ENCODE measurements around the gene CCDC141. TPM values are rescaled to one million over a fixed set of nuclear protein-coding genes. Genes with fewer than 3 reads are reported as not detected.

The CCDC141 gene
- total RNA-seq, 1 donor from 2014 or later = 1.2 TPM

DNA sequence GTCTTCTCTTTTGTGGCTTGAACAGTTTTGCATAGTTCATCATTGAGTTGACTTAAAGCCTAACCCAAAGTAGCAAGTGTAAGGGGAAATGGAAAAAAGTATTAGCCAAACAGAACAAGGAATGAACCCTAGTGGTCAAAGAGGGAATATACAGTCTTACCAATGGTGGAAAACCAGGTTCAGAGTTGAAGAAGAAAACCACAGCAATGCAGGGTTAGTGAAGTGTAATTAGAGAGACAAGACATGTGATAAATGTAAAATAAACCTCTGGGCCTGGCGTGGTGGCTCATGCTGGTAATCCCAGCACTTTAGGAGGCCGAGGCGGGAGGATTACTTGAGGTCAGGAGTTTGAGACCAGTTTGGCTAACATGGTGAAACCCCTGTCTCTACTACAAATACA, 245.1 kb downstream of the CCDC141 start:
- Mint-ChIP-seq H3K4me1 (no peaks in the 10 kb centered on the region), H3K27me3 (ENCODE audit: low read depth) (peaks cover 6% of the 10 kb centered on the region), H3K9me3 (no peaks in the 10 kb centered on the region), H3K27ac (no peak overlapping the region), H3K4me3 (no peak overlapping the region), H3K36me3 (no peaks in the 10 kb centered on the region)
- no peak for DNase-seq (ENCODE audit: low spot score in 2 of 2, unreplicated experiment in 2 of 2)
- TF ChIP-seq, protein P1, sequence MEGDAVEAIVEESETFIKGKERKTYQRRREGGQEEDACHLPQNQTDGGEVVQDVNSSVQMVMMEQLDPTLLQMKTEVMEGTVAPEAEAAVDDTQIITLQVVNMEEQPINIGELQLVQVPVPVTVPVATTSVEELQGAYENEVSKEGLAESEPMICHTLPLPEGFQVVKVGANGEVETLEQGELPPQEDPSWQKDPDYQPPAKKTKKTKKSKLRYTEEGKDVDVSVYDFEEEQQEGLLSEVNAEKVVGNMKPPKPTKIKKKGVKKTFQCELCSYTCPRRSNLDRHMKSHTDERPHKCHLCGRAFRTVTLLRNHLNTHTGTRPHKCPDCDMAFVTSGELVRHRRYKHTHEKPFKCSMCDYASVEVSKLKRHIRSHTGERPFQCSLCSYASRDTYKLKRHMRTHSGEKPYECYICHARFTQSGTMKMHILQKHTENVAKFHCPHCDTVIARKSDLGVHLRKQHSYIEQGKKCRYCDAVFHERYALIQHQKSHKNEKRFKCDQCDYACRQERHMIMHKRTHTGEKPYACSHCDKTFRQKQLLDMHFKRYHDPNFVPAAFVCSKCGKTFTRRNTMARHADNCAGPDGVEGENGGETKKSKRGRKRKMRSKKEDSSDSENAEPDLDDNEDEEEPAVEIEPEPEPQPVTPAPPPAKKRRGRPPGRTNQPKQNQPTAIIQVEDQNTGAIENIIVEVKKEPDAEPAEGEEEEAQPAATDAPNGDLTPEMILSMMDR (IDR thresholded peaks at IDR 0.05; ENCODE audit: unreplicated experiment) = peak; percentile 78

DNA sequence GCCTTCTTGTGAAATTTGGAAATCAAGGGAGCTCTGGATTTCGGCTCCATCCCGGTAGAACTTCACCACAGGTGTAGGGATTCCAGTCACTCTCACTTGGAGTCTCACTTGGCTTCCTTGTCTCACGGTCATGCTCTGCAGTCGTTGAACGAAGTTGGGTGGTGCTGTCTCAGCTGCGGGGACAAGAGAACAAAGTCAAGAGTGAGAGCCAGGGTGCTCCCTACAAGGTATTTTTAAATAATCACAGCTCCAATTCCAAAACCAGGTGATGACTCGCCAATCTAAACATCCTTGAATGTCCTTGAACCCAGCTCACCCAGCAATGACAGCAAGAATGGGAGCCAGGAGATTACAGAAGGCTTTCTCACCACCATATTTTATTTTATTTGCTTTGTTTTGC, 249.4 kb downstream of the CCDC141 start:
- DNase-seq (ENCODE audit: low spot score in 2 of 2, unreplicated experiment in 2 of 2) = no peak
- H3K4me1 Mint-ChIP-seq = no peaks in the 10 kb centered on the region
- peaks cover 1% of the 10 kb centered on the region for H3K36me3 Mint-ChIP-seq
- no peak overlapping the region for H3K4me3 Mint-ChIP-seq
- H3K27me3 Mint-ChIP-seq (ENCODE audit: low read depth) = peaks cover 13% of the 10 kb centered on the region
- H3K9me3 Mint-ChIP-seq = peaks cover 4% of the 10 kb centered on the region
- TF ChIP-seq, protein P1 (IDR thresholded peaks at IDR 0.05; ENCODE audit: unreplicated experiment) = no peak
- no peak overlapping the region for H3K27ac Mint-ChIP-seq

DNA sequence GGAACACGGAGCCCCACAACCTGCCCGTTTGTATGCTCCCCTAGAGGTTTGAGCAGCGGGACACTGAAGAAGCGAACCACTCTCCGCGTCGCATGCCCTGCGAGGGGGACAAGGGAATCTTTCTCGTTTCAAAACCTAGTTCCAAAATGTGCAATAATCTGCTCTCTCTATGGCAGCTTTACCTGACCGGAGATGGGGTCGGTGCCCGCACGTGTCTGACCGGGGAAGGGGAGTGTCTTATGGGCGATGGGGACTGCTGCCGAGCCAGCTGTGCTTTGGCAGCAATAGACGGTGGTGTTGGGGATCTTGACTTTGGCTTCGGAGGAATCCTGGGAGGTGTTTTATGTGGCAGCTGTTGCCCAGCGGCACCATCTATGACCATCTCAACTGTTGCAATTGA, 250.6 kb downstream of the CCDC141 start:
- H3K36me3 Mint-ChIP-seq = peaks cover 1% of the 10 kb centered on the region
- TF ChIP-seq, protein P1 (IDR thresholded peaks at IDR 0.05; ENCODE audit: unreplicated experiment) = no peak
- no peak for DNase-seq (ENCODE audit: low spot score in 2 of 2, unreplicated experiment in 2 of 2)
- no peak overlapping the region for H3K4me3 Mint-ChIP-seq
- peaks cover 15% of the 10 kb centered on the region for H3K27me3 Mint-ChIP-seq (ENCODE audit: low read depth)
- no peaks in the 10 kb centered on the region for H3K4me1 Mint-ChIP-seq
- no peak overlapping the region for H3K27ac Mint-ChIP-seq
- H3K9me3 Mint-ChIP-seq = peaks cover 4% of the 10 kb centered on the region

DNA sequence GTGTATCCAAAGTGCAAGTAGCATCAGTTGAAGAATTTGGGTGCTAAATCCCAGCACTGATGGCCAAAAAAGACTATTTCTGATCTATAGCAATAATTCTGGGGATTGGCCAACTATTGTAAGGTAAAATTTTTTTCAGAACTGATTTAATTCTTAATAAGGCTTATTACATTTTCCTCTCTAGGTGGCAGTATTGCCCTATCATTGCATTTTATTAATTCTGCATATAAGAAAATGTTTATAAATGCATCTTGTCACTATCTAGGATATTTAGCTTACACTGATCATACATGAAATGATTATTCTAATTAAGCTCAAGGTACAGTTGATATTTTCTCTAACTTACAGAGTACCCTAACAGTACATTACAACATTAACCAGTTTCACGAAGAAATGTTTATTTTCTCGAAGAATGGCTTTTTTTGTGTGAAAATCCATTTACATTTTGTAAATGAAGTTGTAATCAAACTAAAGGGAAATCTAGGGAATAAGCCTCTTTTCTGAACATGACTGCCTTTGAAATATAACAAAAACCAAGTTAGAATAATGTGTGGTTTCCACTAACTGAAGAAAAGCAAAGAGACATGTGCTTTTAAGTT, 253.8 kb downstream of the CCDC141 start:
- Mint-ChIP-seq H3K27ac (no peak overlapping the region), H3K9me3 (peaks cover 4% of the 10 kb centered on the region), H3K27me3 (ENCODE audit: low read depth) (peaks cover 24% of the 10 kb centered on the region), H3K36me3 (peaks cover 1% of the 10 kb centered on the region), H3K4me3 (no peak overlapping the region), H3K4me1 (no peaks in the 10 kb centered on the region)
- TF ChIP-seq, protein P1 (IDR thresholded peaks at IDR 0.05; ENCODE audit: unreplicated experiment) = peak; percentile 67
- DNase-seq (ENCODE audit: low spot score in 2 of 2, unreplicated experiment in 2 of 2) = no peak

DNA sequence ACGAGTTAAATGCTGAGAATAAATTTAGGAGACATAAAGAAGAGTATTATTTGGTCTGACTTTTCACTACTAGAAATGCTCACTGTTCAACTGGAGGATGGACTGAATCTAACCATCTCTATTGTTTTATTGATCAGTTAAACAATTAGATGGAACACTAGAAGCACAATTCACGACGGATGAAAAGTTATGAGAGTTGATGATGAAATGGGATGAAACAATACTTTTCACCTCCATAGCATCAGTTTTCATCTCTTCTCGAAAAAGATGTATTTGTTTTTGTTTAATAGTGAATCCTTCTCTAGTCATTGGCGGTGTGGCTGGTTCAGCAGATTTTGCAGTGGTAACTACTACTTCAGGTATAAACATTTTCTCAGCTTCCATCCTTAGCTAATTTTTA, 262.0 kb downstream of the CCDC141 start:
- H3K27me3 Mint-ChIP-seq (ENCODE audit: low read depth) = peaks cover 7% of the 10 kb centered on the region
- TF ChIP-seq, protein P1 (IDR thresholded peaks at IDR 0.05; ENCODE audit: unreplicated experiment) = no peak
- H3K4me3 Mint-ChIP-seq = no peak overlapping the region
- H3K4me1 Mint-ChIP-seq = no peaks in the 10 kb centered on the region
- H3K36me3 Mint-ChIP-seq = no peaks in the 10 kb centered on the region
- H3K9me3 Mint-ChIP-seq = no peaks in the 10 kb centered on the region
- H3K27ac Mint-ChIP-seq = no peak overlapping the region
- no peak for DNase-seq (ENCODE audit: low spot score in 2 of 2, unreplicated experiment in 2 of 2)

DNA sequence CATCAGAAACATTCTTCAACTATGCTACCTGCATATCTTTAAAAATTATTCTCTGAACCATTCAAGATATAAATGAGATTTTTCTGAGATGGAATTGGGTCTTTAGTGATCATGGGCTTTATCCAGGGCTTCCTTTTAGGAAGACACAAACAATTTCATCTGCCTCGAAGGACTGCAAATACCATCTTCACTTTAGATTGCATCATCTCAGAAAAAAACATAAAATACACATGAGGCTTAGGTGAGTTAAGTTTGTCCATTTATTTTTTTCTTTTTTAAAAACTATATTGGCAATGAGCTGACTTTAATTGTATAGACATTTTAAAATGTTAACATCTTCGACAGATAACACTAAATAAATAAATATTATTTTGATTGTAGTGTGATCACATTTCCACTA, 262.8 kb downstream of the CCDC141 start:
- Mint-ChIP-seq H3K27ac (no peak overlapping the region), H3K27me3 (ENCODE audit: low read depth) (peaks cover 5% of the 10 kb centered on the region), H3K4me3 (no peak overlapping the region), H3K4me1 (no peaks in the 10 kb centered on the region), H3K36me3 (no peaks in the 10 kb centered on the region), H3K9me3 (no peaks in the 10 kb centered on the region)
- TF ChIP-seq, protein P1 (IDR thresholded peaks at IDR 0.05; ENCODE audit: unreplicated experiment) = no peak
- no peak for DNase-seq (ENCODE audit: low spot score in 2 of 2, unreplicated experiment in 2 of 2)

All from mesothelial cell of epicardium (in vitro differentiated cells).